ENCODE results near the gene ENTHD1. TPM values are rescaled to one million over a fixed set of nuclear protein-coding genes. Genes with fewer than 3 reads are reported as not detected.

Gene ENTHD1
- total RNA-seq, 1 donor from 2014 or later: 4.9 TPM

GRCh38 chr22:39725351-39726035 is 168.1 kb downstream of the ENTHD1 start:
- ATAC-seq (no peak), DNase-seq (ENCODE audit: low spot score) (no peak)
- intact Hi-C loops (cut with DNase I): no loop called here

GRCh38 chr22:39724857-39725256 is 168.7 kb downstream of the ENTHD1 start:
- intact Hi-C loops (cut with DNase I): no loop called here
- no peak for DNase-seq (ENCODE audit: low spot score)
- no peak for ATAC-seq

GRCh38 chr22:39724390-39724789 is 169.2 kb downstream of the ENTHD1 start:
- intact Hi-C loops (cut with DNase I): no loop called here
- DNase-seq (ENCODE audit: low spot score): no peak

GRCh38 chr22:39723899-39724351 is 169.6 kb downstream of the ENTHD1 start:
- ATAC-seq (no peak), DNase-seq (ENCODE audit: low spot score) (no peak)

More at GRCh38 chr22:39724390-39724789, 169.2 kb downstream of the ENTHD1 start:
- no peak for ATAC-seq

GRCh38 chr22:39723463-39723862 is 170.1 kb downstream of the ENTHD1 start:
- intact Hi-C loops (cut with DNase I): no loop called here
- no peak for ATAC-seq

More at GRCh38 chr22:39723899-39724351, 169.6 kb downstream of the ENTHD1 start:
- intact Hi-C loops (cut with DNase I): no loop called here

GRCh38 chr22:39722501-39722900 is 171.1 kb downstream of the ENTHD1 start:
- DNase-seq (ENCODE audit: low spot score): no peak
- intact Hi-C loops (cut with DNase I): no loop called here
- no peak for ATAC-seq

More at GRCh38 chr22:39723463-39723862, 170.1 kb downstream of the ENTHD1 start:
- DNase-seq (ENCODE audit: low spot score): no peak

- intact Hi-C loops (cut with DNase I): no loop called here
These were observed 171.6 kb downstream of the ENTHD1 start for GRCh38 chr22:39722032-39722325.

GRCh38 chr22:39721206-39722031 is 172.1 kb downstream of the ENTHD1 start:
- ATAC-seq (no peak), DNase-seq (ENCODE audit: low spot score) (no peak)
- intact Hi-C loops (cut with DNase I): no loop called here

More at GRCh38 chr22:39722032-39722325, 171.6 kb downstream of the ENTHD1 start:
- no peak for DNase-seq (ENCODE audit: low spot score)
- ATAC-seq: no peak

GRCh38 chr22:39719559-39720450 is 173.8 kb downstream of the ENTHD1 start:
- intact Hi-C loops (cut with DNase I): no loop called here
- ATAC-seq (no peak), DNase-seq (ENCODE audit: low spot score) (peak; percentile 48)

GRCh38 chr22:39718921-39719475 is 174.6 kb downstream of the ENTHD1 start:
- intact Hi-C loops (cut with DNase I): no loop called here
- ATAC-seq (no peak), DNase-seq (ENCODE audit: low spot score) (peak; percentile 37)

- DNase-seq (ENCODE audit: low spot score): peak; percentile 25
- ATAC-seq: no peak
- intact Hi-C loops (cut with DNase I): no loop called here
These were observed 175.4 kb downstream of the ENTHD1 start for GRCh38 chr22:39718206-39718605.

GRCh38 chr22:39717099-39717498 is 176.5 kb downstream of the ENTHD1 start:
- ATAC-seq: no peak
- intact Hi-C loops (cut with DNase I): no loop called here
- peak; percentile 15 for DNase-seq (ENCODE audit: low spot score)

GRCh38 chr22:39716534-39716933 is 177.0 kb downstream of the ENTHD1 start:
- ATAC-seq (no peak), DNase-seq (ENCODE audit: low spot score) (no peak)
- intact Hi-C loops (cut with DNase I): no loop called here

GRCh38 chr22:39715778-39716495 is 177.6 kb downstream of the ENTHD1 start:
- DNase-seq (ENCODE audit: low spot score): peak; percentile 42

GRCh38 chr22:39714321-39714720 is 179.2 kb downstream of the ENTHD1 start:
- ATAC-seq: no peak
- DNase-seq (ENCODE audit: low spot score): no peak
- intact Hi-C loops (cut with DNase I): no loop called here

More at GRCh38 chr22:39715778-39716495, 177.6 kb downstream of the ENTHD1 start:
- intact Hi-C loops (cut with DNase I): no loop called here
- ATAC-seq: no peak

GRCh38 chr22:39713799-39714290 is 179.7 kb downstream of the ENTHD1 start:
- ATAC-seq (peak; percentile 21), DNase-seq (ENCODE audit: low spot score) (no peak)
- intact Hi-C loops (cut with DNase I): no loop called here

GRCh38 chr22:39712751-39713525 is 180.6 kb downstream of the ENTHD1 start:
- intact Hi-C loops (cut with DNase I): no loop called here
- DNase-seq (ENCODE audit: low spot score) (no peak), ATAC-seq (no peak)
